Renal pelvis (tissue), 4 donors: ENCODE results near the gene SNX1. TPM values are rescaled to one million over a fixed set of nuclear protein-coding genes. Genes with fewer than 3 reads are reported as not detected.

ENCODE experiments used
- DNase-seq: peaks from one replicate; pipeline ENCODE4 v3.0.0-alpha.2; 2013
- polyA plus RNA-seq, 3 donors: library from polyadenylated mRNA; unstranded; fragments of 120-200 nt; gene quantifications; one replicate each; pipeline ENCODE4 v1.2.1, GENCODE V29; 2013; ENCODE audit not compliant: insufficient read length in 3 of 3

Gene SNX1
- polyA plus RNA-seq, 3 donors, result 103 to 120 (median 114) TPM

- DNase-seq, result no peak
These were observed 66.1 kb downstream of the SNX1 start for GRCh38 chr15:64161688-64162477.

DNA sequence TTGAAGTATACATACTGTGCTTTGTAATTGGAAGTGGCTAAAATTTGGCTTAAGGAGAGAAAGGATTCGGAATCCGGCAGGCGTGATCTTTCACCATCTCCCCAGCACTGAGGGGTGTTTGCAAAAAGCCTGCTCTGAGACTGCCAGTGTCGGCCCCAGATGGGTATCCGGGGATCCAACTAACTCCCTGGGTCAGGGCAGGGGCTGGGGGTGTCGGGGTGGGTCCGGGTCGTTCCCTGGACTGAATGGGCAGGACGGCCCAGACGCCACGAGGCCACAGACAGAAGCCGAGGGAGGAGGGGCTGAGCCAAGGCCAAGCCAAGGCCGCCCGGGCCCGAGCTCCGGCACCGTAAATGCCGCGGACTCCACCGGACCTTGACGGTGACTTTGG is 66.7 kb downstream of the SNX1 start:
- DNase-seq, result no peak

DNA sequence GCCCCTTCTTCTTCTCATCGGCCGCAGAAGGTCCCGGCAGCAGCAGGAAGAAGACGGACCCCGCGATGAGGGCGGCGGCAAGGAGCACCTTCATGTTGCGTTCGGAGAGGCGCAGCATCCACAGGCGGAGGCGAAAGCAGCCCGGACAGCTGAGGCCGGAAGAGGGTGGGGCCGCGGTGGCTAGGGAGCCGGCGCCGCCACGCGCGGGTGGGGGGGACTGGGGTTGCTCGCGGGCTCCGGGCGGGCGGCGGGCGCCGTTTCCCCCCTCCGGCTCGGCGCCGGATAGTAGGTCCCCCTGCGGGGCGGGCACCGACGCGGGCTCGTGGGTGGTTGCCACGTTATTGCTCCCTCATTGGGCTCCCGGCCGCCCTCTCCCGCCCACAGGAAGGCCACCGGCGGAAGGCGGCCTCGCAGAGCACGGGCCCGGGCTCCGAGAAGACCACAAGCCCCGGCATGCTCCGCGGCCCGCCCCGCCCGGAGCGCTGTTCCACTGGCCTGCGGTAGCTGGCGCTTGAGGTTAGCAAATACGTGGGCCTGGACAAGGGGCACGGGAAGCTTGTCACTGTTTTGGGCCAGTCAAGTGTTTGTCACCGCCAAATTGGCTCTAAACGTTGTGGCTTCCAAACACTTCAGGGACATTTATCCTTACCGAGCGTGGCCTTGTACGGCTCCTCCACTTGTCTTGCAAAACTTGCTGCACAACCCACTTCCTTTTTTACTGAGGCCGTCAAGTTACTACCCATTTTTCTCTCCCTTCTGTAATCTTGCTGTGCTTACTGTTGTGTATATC is 67.3 kb downstream of the SNX1 start, which contains the start of gene PPIB:
PPIB (minus strand) TSS at position 154 of the 790 bp plus-strand sequence; CDS start at position 118, 36 bp downstream.
- DNase-seq, result peak; percentile 97

DNA sequence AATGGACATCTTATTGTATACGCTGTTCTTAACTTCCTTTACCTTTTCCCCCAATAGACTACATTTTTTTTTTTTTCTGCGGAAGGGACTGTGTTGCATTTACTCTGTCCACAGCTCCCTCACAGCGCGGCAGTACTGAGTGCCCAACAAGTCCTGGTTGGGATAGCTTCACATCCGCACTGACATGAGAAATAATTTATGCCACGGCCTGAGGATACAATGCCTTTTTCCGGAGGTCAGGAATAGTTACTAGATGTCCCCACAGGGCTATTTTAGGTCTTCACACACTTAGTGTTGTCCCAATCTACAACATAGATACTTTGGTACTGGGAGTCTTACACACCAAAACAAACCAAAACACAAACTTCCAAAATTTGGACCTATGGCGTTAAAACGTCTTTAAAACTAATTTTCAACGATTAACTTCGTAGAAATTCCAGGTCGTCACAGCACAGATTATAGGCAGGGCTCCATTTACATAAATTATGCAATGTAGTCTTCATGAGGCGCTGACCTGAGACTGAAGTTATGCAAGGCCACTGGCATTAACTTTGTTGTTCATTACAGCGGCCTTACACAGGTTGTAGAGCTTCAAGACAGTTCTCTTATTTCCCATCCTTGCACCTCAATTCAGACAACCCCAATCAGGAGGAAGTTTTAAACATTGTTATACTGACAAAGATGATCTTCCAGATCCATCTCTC is 68.0 kb downstream of the SNX1 start:
- peak; percentile 53 for DNase-seq

DNA sequence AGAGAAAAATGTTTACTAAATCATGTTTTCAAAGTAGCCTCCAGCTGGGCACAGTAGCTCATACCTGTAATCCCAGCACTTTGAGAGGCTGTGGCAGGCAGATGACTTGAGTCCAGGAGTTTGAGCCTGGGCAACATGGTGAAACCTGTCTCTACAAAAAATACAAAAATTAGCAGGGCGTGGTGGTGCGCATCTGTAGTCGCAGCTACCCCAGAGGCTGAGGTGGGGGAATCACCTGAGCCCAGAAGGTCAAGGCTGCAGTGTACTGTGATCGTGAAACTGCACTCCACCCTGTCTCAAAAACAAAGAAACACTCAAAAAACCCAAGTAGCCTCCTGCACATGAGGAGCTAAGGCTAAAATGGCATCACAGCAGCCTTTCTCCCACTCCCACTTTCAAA is 68.7 kb downstream of the SNX1 start:
- no peak for DNase-seq

DNA sequence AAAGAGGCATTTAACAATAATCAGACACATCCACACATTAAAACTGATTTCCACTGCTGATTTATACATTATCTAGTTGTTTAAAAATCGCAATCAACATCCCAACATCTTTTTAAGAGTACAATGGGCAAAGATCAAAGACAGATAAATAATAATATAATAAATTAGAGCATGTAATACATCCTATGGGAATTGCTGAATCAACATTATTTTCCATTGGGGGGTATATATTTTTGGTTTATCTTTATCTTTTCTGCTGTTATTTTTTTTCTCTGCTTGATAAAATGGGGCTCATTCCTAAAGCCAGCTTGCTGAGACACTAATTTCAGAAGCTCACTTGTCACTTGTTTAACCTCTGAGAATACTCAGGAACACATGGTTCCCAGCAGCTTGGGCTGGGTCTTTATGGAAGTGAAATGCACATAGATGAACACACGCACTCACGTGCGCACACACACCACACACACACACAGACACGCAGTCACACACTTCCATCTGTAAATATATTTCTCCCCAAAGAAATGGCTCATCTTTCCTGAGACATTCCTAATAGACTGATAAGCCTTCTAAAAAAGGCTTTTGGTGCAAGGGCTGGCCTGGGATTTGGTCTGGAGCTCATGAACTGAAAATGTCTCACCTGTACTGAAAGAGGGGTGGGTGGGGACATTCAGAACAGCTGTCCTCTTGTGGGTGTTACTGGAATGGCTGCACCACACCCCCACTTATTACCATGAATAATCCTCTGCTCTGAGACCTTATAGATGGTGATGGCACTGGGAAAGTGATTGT is 70.5 kb downstream of the SNX1 start:
- no peak for DNase-seq

DNA sequence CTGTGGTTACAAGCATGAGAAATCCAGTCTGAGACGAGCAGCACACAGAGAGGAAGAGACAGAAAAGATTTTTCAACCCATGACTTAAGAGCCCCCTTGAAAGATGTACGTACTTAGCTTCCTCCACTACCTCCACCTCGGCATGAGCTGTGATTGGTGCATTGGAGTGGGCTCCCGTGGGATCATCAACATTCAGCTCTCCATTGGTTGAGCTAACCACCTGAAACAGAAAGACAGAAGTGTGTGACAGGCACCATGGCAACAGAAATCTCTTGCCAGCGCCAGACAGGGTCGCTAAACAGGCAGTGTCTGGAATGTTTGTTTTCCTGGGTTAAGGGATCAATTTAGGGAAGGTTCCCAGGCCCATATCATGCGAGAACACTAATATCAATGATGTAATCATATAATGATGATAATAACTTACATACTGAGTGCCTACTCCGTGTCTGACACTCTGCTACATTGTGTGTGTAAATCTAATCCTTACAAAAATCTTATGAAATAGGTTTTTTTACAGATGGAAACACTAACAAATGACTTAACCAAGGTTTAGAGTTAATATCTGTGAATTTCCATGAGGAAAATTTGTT is 84.5 kb downstream of the SNX1 start:
- no peak for DNase-seq

- DNase-seq, result no peak
These were observed 87.1 kb downstream of the SNX1 start for GRCh38 chr15:64182859-64183370.

DNA sequence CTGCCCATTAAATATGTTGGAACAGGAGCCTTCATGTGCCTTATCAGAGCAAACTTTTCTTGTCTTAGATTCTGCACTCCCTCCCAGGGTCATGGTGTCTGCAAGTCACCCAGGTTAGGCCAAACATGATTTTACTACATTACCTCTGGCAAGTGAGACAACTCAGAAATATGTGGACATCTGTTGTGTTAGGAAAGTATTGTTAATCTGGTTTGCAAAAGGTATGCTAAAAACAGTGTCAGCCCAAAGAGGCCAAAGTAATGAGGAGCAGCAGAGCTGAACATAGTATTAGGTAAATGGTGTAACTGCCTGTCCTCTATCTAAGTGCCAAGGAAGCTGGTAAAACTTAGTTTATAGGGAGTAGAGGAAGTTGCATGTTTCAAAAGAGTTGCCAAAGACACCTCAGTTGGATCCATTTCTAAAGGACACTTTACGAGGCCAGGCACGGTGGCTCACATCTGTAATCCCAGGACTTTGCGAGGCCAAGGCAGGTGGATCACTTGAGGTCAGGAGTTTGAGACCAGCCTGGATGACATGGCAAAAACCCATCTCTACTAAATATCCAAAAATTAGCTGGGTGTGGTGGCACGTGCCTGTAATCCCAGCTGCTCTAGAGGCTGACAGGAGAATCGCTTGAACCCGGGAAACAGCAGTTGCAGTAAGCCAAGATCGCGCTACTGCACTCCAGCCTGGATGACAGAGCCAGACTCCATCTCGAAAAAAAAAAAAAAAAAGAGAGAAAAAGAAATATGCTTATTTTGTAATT is 89.5 kb downstream of the SNX1 start:
- DNase-seq, result no peak

- no peak for DNase-seq
These were observed 91.8 kb downstream of the SNX1 start for GRCh38 chr15:64187396-64188191.

Other genes starting within 250 kb of the SNX1 start
- gene DAPK2, start 49.5 kb upstream of the SNX1 start, polyA plus RNA-seq, result 1 to 10 TPM; 4.4 to 8.2 (median 5.1) TPM
- gene CIAO2A, start 2.1 kb upstream of the SNX1 start, polyA plus RNA-seq, result 10 to 100 TPM; 75.5 to 97.5 (median 87.3) TPM
- gene SNX22, start 55.7 kb downstream of the SNX1 start, polyA plus RNA-seq, result 1 to 10 TPM; 1.3 to 2.5 (median 2.5) TPM
- 100 to 1,000 TPM; 508 to 641 (median 545) TPM for gene PPIB, start 67.0 kb downstream of the SNX1 start, polyA plus RNA-seq